Astrocyte of the hippocampus (primary cell): ENCODE results near the gene POU4F2.

Experiments used
- DNase-seq: peaks from one replicate; pipeline ENCODE4 v3.0.0; 2011; ENCODE audit warnings: low read depth, low spot score

Gene POU4F2

GRCh38 chr4:146638786-146639505, at the start of gene POU4F2:
POU4F2 (plus strand) TSS chr4:146638893; CDS start chr4:146639141, 248 bp downstream.
- peak; percentile 56 for DNase-seq

GRCh38 chr4:146590801-146591200, 47.9 kb upstream of the POU4F2 start:
- DNase-seq: no peak

- no peak for DNase-seq
These were observed 46.7 kb upstream of the POU4F2 start for GRCh38 chr4:146592019-146592418.

GRCh38 chr4:146632770-146633470, 5.8 kb upstream of the POU4F2 start:
- no peak for DNase-seq

DNA sequence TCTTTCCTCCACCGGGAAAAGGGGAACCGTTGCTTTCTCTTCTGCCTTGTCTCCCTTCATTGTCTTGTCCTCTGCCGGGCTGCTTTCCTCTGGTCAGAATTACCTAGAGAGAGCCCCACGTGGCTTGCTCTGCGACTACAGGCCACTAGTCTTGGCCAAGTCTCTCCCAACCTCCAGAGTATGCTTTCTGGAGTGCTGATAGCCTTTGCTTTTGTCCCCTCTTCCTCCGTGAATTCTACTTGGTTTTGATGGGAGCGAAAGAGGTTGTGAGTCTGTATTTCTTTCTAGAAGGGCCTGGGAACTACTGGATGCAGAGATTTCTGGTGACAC, 5.3 kb upstream of the POU4F2 start:
- no peak for DNase-seq

DNA sequence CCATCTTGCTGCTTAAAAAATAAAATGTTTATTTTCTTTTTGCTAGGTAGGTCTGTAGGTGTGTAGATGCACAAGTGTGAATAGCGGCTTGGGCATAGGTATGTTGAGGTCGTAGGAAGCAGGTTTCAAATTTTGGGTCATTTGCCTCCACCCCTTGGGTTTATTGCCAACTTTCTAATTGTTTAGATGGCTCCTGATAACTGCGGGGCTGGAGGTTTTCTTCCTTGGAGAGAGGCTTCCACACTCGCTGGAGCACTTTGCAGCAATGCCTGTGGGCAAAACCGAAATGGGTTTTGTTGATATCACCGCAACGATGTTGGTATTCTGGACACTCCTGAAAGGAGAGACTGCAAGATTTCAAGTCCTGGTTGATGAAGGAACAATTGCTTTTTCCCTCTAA, 3.9 kb upstream of the POU4F2 start:
- no peak for DNase-seq

- DNase-seq: no peak
These were observed 916 bp upstream of the POU4F2 start for GRCh38 chr4:146637621-146638332.

- no peak for DNase-seq
These were observed 334 bp upstream of the POU4F2 start for GRCh38 chr4:146638333-146638785.

DNA sequence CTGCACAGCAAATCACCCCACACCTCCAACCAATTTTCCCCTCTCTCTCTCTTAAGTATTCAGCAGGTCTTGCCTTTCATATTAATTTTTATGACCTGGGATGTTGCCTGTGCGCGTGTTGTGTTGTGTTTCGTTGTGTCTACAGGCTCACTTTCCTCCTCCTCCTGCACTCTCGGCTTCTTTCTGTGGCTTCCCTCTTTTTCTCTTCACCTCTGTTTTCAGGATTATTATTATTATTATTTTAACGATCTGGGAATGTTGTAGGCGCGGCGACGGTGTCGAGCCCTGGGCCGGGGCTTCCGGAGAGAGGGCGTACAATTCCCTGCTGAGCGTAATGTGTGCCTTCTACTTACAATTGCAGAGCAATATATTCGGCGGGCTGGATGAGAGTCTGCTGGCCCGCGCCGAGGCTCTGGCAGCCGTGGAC, 826 bp downstream of the POU4F2 start:
- DNase-seq: no peak

- no peak for DNase-seq
These were observed 1.4 kb downstream of the POU4F2 start for GRCh38 chr4:146640021-146640464.

DNA sequence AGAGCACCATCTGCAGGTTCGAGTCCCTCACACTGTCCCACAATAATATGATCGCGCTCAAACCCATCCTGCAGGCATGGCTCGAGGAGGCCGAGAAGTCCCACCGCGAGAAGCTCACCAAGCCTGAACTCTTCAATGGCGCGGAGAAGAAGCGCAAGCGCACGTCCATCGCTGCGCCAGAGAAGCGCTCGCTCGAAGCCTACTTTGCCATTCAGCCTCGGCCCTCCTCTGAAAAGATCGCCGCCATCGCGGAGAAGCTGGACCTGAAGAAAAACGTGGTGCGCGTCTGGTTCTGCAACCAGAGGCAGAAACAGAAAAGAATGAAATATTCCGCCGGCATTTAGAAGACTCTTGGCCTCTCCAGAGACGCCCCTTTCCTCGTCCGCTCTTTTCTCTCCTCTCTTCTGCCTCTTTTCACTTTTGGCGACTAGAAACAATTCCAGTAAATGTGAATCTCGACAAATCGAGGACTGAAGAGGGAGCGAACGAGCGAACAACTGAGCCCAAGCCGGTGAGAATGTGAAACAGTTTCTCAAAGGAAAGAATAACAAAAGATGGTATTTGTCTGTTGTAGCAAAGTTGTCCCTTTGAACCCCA, 1.9 kb downstream of the POU4F2 start:
- DNase-seq: no peak

DNA sequence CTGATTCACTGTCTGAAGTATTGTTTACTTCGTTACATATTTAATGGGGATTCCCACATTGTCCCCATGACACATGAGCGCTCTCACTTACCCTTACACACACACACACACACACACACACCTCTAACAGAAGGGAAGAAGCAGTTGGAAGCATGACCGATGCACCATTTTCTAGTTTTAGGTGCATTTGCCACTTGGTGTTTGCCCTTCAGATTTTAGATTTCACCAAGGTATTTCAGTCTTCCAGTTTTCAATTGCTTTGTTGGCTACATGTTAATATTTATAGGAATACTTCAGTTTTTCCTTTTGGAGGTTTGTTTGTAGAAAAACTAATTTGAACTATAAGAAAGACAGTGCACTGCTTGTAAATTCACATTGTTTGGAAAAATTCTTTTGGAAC, 3.1 kb downstream of the POU4F2 start:
- no peak for DNase-seq

DNA sequence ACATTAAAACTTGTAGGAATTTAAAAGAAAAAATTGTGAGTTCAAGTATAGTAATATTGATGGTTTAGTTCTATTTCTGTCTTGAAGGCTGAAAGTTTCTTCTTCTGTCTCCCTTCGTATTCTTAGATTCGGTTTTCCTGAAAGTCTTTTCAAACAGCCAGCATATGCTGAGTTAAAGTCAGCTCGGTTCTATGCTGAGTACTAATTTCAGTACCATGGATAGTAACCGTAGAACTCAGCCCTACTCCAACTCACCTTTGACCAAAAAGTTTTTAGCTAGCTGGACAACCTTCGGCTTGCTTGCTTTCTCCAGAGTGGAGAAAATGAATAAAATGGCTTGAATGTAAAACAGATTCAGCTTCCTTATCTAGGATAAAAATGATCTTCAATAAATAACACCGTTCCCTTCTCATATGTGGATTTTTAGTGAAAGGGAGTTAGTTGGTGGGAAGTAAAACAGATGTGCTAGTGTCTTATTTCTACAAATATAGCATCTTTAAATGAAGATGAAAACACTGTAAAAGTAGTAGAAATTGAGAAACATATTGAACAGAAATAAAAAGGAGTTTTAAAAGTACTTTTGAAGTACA, 5.2 kb downstream of the POU4F2 start:
- DNase-seq: peak; percentile 51

DNA sequence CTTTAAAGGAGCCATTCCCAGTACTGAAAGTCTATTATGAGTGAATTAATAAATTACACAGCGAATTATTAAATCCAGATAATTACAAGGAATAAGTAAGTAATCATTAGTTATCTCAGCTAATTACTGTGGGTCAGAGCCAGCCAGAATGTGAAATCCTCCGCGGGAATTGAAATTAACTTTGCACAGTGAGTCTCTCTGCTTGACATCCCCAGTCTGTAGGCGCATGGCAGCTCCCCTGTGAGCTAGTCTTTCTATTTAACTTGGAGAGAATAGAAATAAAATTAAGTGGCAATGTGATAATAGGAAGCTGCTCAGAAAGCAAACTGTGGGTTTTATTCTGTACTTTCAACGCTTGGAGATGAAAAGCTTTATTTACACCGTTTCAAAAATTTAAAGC, 7.2 kb downstream of the POU4F2 start:
- no peak for DNase-seq

- no peak for DNase-seq
These were observed 8.1 kb downstream of the POU4F2 start for GRCh38 chr4:146646593-146647325.

- peak; percentile 10 for DNase-seq
These were observed 9.1 kb downstream of the POU4F2 start for GRCh38 chr4:146647615-146648460.

- no peak for DNase-seq
These were observed 9.7 kb downstream of the POU4F2 start for GRCh38 chr4:146648461-146648783.

GRCh38 chr4:146649232-146649631, 10.5 kb downstream of the POU4F2 start:
- DNase-seq: no peak

DNA sequence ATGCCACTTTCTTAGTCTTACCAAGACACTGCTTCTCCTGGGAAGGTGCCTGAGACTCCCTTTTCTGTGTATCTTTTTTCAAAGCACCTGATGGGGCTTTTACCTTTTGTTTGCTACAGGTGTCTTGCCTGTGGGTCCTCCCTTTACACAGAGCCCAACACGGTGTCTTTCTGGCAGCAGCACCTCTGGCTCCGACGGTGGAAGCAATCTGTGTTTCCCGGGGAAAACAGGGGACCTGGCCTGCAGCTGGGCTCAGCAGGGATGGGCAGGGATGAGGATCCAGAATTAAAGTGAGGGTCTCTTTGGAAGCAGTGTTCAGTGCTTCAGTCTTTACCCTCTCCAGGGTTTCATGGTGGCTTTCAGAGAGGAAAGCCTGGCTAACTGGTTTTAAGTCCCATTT, 11.3 kb downstream of the POU4F2 start:
- DNase-seq: no peak
